K562 (cell line): ENCODE results near the gene NEDD4. TPM values are rescaled to one million over a fixed set of nuclear protein-coding genes. Genes with fewer than 3 reads are reported as not detected.
A peak's percentile ranks its signal among the peaks of the same experiment; 100 is the strongest.

Experiments
- ATAC-seq: fragments of 200-7000 bp; cut with Tn5 transposase; 3 replicates; pipeline ENCODE4 v1.9.1; 2020; ENCODE audit warnings: moderate library complexity
- BruUV-seq: library from RNA; stranded (reverse); fragments of 400-500 nt; replicated peaks from 2 replicates; lab custom pipeline; 2021; lab: Mats Ljungman, UMichigan
- CTCF ChIA-PET: fragments of 300-600 bp; formaldehyde crosslinking; extraction: SDS; loops from one replicate; lab custom pipeline; 2021; ENCODE audit warnings: low intra/inter-chr PET ratio; lab: Yijun Ruan, JAX
- POLR2A ChIA-PET: fragments of 300-600, 350-650 bp; sonication (Branson Sonifier 250); formaldehyde crosslinking; extraction: SDS; loops from one replicate; lab custom pipeline; 2021; ENCODE audit warnings: antibody characterized with exemption, inconsistent platforms; lab: Yijun Ruan, JAX
- DNase-seq, 4 experiments: peaks; one replicate each; pipeline versions ENCODE4 v3.0.0 to v3.0.0-alpha.2; 2011 to 2018; ENCODE audit warnings: low spot score in 3 of 4, mixed read lengths in 3 of 4; ENCODE audit errors: extremely low read depth in 1 of 4
- FAIRE-seq: peaks from 2 replicates; lab custom pipeline; 2011; peaks lifted over from hg19 to GRCh38; lab: Jason Lieb, UNC
- H2AFZ ChIP-seq: 2 replicates; pipeline ENCODE4 v1.6.0; 2011; ENCODE audit warnings: low read depth, low read length, control low read depth, inconsistent platforms
- H3K27ac ChIP-seq: fragments of 200-600 bp; 3 replicates; pipeline ENCODE4 v1.8.0; 2011; ENCODE audit warnings: low read depth, mild to moderate bottlenecking, control low read depth, inconsistent platforms, low read length, moderate library complexity, mixed read lengths; ENCODE audit errors: extremely low read depth
- H3K27me3 ChIP-seq, 2 experiments: fragments of 300-600 bp in 1 of 2; 2 replicates in 1 of 2; 3 replicates in 1 of 2; pipeline versions ENCODE4 v1.6.0 to v1.8.0; 2011; ENCODE audit warnings: inconsistent platforms in 2 of 2, low read length in 2 of 2, mild to moderate bottlenecking in 1 of 2, mixed read lengths in 1 of 2, moderate library complexity in 1 of 2; ENCODE audit not compliant: control insufficient read depth in 2 of 2, insufficient read depth in 2 of 2
- H3K36me3 ChIP-seq: fragments of 300-600 bp; 3 replicates; pipeline ENCODE4 v1.8.0; 2011; ENCODE audit warnings: mild to moderate bottlenecking, low read length, inconsistent platforms; ENCODE audit not compliant: control insufficient read depth, insufficient read depth
- H3K4me1 ChIP-seq, 2 experiments: fragments of 200-600 bp in 1 of 2; replicated peaks in 1 of 2; 2 replicates in 1 of 2; 3 replicates in 1 of 2; pipeline versions ENCODE4 v1.5.1 to v1.8.0; 2011; ENCODE audit warnings: inconsistent platforms in 2 of 2, low read length in 2 of 2, mild to moderate bottlenecking in 1 of 2, mixed read lengths in 1 of 2, moderate library complexity in 1 of 2; ENCODE audit not compliant: control insufficient read depth in 2 of 2, insufficient read depth in 2 of 2
- H3K4me2 ChIP-seq: 2 replicates; pipeline ENCODE4 v1.6.1; 2011; ENCODE audit warnings: low read length, control low read depth, inconsistent platforms, mixed read lengths; ENCODE audit not compliant: insufficient read depth
- H3K4me3 ChIP-seq: fragments of 200-600 bp; sonication (generic), shearing (Covaris generic); 2 replicates; pipeline ENCODE4 v1.5.1; 2016; ENCODE audit warnings: control low read depth, inconsistent platforms
- H3K79me2 ChIP-seq: fragments of 200-600 bp; 3 replicates; pipeline ENCODE4 v1.8.0; 2011; ENCODE audit warnings: low read length, inconsistent platforms; ENCODE audit not compliant: control insufficient read depth, insufficient read depth
- H3K9ac ChIP-seq, 2 experiments: 2 replicates each; pipeline versions ENCODE4 v1.6.0 to v1.6.1; 2011; ENCODE audit warnings: low read depth in 2 of 2, low read length in 2 of 2, control low read depth in 1 of 2, inconsistent platforms in 1 of 2, mild to moderate bottlenecking in 1 of 2, mixed read lengths in 1 of 2; ENCODE audit not compliant: insufficient read depth in 1 of 2
- H3K9me1 ChIP-seq: one replicate; pipeline ENCODE4 v1.6.0; 2011; ENCODE audit warnings: inconsistent platforms, mild to moderate bottlenecking, low read length, moderate library complexity; ENCODE audit not compliant: control insufficient read depth, insufficient read depth
- H3K9me3 ChIP-seq: replicated peaks from 2 replicates; pipeline ENCODE4 v1.5.1; 2011; ENCODE audit warnings: low read depth, low read length, inconsistent platforms; ENCODE audit not compliant: control insufficient read depth, insufficient read depth
- H4K20me1 ChIP-seq: replicated peaks from 2 replicates; pipeline ENCODE4 v1.6.1; 2011; ENCODE audit warnings: low read length, inconsistent platforms, mixed read lengths; ENCODE audit not compliant: control insufficient read depth, insufficient read depth
- C11orf30 ChIP-seq: fragments of 450-650 bp; IDR thresholded peaks from 2 replicates; pipeline ENCODE4 v1.6.1; 2016; ENCODE audit warnings: low read depth, mild to moderate bottlenecking
- CEBPB ChIP-seq: fragments of 450-650 bp; IDR thresholded peaks from 2 replicates; pipeline ENCODE4 v1.6.1; 2016; ENCODE audit warnings: missing genetic modification characterization, missing compliant biosample characterization
- EGR1 ChIP-seq: fragments of 450-650 bp; conservative IDR thresholded peaks from 2 replicates; pipeline ENCODE4 v1.6.1; 2017; ENCODE audit warnings: mild to moderate bottlenecking
- FOXA1 ChIP-seq: fragments of 450-650 bp; IDR thresholded peaks from 2 replicates; pipeline ENCODE4 v1.6.1; 2016; ENCODE audit warnings: mild to moderate bottlenecking, borderline replicate concordance
- FUS ChIP-seq: fragments of 200-400 bp; formaldehyde crosslinking; optimal IDR thresholded peaks from 2 replicates; pipeline ENCODE3; 2017; ENCODE audit warnings: low read depth, low read length
- HDAC8 ChIP-seq: fragments of 450-650 bp; IDR thresholded peaks from 2 replicates; pipeline ENCODE4 v1.6.1; 2016; ENCODE audit warnings: mild to moderate bottlenecking, missing genetic modification characterization, moderate library complexity, missing compliant biosample characterization
- HSF4 ChIP-seq: fragments of 250-450 bp; sonication (Bioruptor Pico); IDR thresholded peaks from 2 replicates; pipeline ENCODE4 v2.1.2; 2022; ENCODE audit warnings: mild to moderate bottlenecking, moderate library complexity, borderline replicate concordance
- KLF13 ChIP-seq: fragments of 450-650 bp; IDR thresholded peaks from 2 replicates; pipeline ENCODE4 v1.6.1; 2016; ENCODE audit warnings: missing genetic modification characterization, low read depth, mild to moderate bottlenecking, missing compliant biosample characterization, moderate library complexity, borderline replicate concordance
- MAFF ChIP-seq: IDR thresholded peaks from 2 replicates; pipeline ENCODE4 v1.6.1; 2012; ENCODE audit warnings: low read length, improper control_type of control experiment
- MEF2D ChIP-seq: conservative IDR thresholded peaks from 2 replicates; pipeline ENCODE4 v1.6.1; 2016; ENCODE audit warnings: low read depth, missing genetic modification characterization, missing compliant biosample characterization
- MEIS2 ChIP-seq: fragments of 450-650 bp; IDR thresholded peaks from 2 replicates; pipeline ENCODE4 v1.6.1; 2014; ENCODE audit warnings: mild to moderate bottlenecking; ENCODE audit not compliant: partially characterized antibody
- PHB ChIP-seq: fragments of 250-450 bp; sonication (Bioruptor Pico); IDR thresholded peaks from 2 replicates; pipeline ENCODE4 v1.5.0; 2021
- TBL1XR1 ChIP-seq, 2 experiments: IDR thresholded peaks; 2 replicates each; pipeline ENCODE4 v1.6.1; 2012; ENCODE audit warnings: improper control_type of control experiment in 2 of 2, low read length in 2 of 2, mild to moderate bottlenecking in 1 of 2
- ZBTB1 ChIP-seq: sonication (generic); formaldehyde crosslinking; IDR thresholded peaks from 2 replicates; pipeline ENCODE4 v1.8.1; 2023; ENCODE audit warnings: missing genetic modification reagents, low read depth, mild to moderate bottlenecking, borderline replicate concordance
- ZSCAN29 ChIP-seq: fragments of 450-650 bp; IDR thresholded peaks from 2 replicates; pipeline ENCODE4 v1.6.1; 2017
- WGBS: fragments of 100-300 bp; shearing (Covaris generic); methylation state at CpG from one replicate; pipeline ENCODE4 v1.1.6; 2016; ENCODE audit warnings: low coverage, mixed read lengths; ENCODE audit not compliant: insufficient coverage; ENCODE audit errors: missing lambda C conversion rate; 5-methylcytosine and 5-hydroxymethylcytosine counted together
- in situ Hi-C: fragments of 300-500 bp; cut with MboI; formaldehyde crosslinking; loops from 4 replicates; pipeline ENCODE4 v1.15.0; 2018; ENCODE audit warnings: inconsistent platforms, mixed read lengths
- intact Hi-C: fragments of 100-400 bp; cut with micrococcal nuclease; formaldehyde crosslinking; loops from 2 replicates; pipeline ENCODE4 v1.14.2; 2022
- polyA plus RNA-seq, 8 experiments: library from polyadenylated mRNA; depleted of rRNA in 4 of 8; stranded (reverse) in 5 of 8; unstranded in 3 of 8; fragments of >200 nt; fragmentation: Nextera tagmentation in 2 of 8; fragmentation: Illumina TruSeq in 1 of 8; extraction: Ambion mirVana in 2 of 8; extraction: Trizol in 1 of 8; gene quantifications; 2 replicates each; pipeline versions ENCODE4 v1.2.1 to v1.2.3, GENCODE V29; 2011 to 2014; ENCODE audit warnings: inconsistent platforms in 1 of 8, missing spikeins in 1 of 8
- total RNA-seq, 7 experiments: library from RNA; depleted of rRNA in 6 of 7; stranded (reverse); fragments of >200 nt in 6 of 7; fragmentation: Illumina TruSeq in 2 of 7; extraction: Trizol in 2 of 7; gene quantifications; 2 replicates each; pipeline versions ENCODE4 v1.2.1 to v1.2.3, GENCODE V29; 2011 to 2021; ENCODE audit warnings: low replicate concordance in 1 of 7
- TF ChIP-seq, protein P1 (sequence below): sonication (generic); formaldehyde crosslinking; IDR thresholded peaks from 2 replicates; pipeline ENCODE4 v1.8.1; 2023; ENCODE audit warnings: mild to moderate bottlenecking, missing genetic modification reagents
- TF ChIP-seq, protein P2 (sequence below): fragments of 250-450 bp; sonication (Bioruptor Pico); IDR thresholded peaks from 2 replicates; pipeline ENCODE4 v1.6.1; 2021; ENCODE audit warnings: mild to moderate bottlenecking
- TF ChIP-seq, protein P3 (sequence below): IDR thresholded peaks from 2 replicates; pipeline ENCODE4 v1.6.1; 2014; ENCODE audit warnings: antibody characterized with exemption
- TF ChIP-seq, protein P4 (sequence below): fragments of 450-650 bp; IDR thresholded peaks from 2 replicates; pipeline ENCODE4 v1.6.1; 2016; ENCODE audit warnings: missing biosample characterization, missing genetic modification characterization

The NEDD4 gene
- total and polyA plus RNA-seq, 9 of the 15 experiments (the other 6 are each of a cell fraction or from before 2014, with no cell fraction given), result 7.2 to 23.7 (median 17.3) TPM

DNA sequence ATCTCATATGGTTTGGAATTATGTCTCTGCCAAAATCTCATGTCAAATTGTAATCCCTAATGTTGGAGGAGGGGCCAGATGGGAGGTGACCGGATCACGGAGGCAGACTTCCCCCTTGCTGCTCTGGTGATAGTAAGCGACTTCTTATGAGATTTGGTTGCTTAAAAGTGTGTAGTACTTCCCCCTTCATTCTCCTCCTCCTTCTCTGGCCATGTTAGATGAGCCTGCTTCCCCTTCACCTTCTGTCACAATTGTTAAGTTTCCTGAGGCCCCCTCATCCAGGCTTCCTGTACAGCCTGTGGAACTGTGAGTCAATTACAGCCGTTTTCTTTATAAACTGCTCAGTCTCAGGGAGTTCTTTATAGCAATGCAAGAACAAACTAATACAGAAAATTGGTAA lies 51.1 kb downstream of the NEDD4 start:
- 41% methylated on average over 4 of the region's 4 CpGs for WGBS
- H4K20me1 ChIP-seq, result no peaks in the 10 kb centered on the region
- H2AFZ ChIP-seq, result no peak overlapping the region; the same call in 1 of the 2 replicates
- ATAC-seq, result no peak
- BruUV-seq, result no TSS peak
- no peak for FAIRE-seq
- no peak for DNase-seq
- H3K4me1 ChIP-seq, result peaks cover 0 to 2% of the 10 kb centered on the region in 2 experiments; a peak in 1 of 5 replicates
- no peaks in the 10 kb centered on the region for H3K36me3 ChIP-seq
- H3K79me2 ChIP-seq, result no peaks in the 10 kb centered on the region
- no peaks in the 10 kb centered on the region for H3K27me3 ChIP-seq
- H3K9me1 ChIP-seq, result no peaks in the 10 kb centered on the region
- in situ Hi-C loops (no loop called here), intact Hi-C loops (no loop called here)
- H3K4me3 ChIP-seq, result no peak overlapping the region
- CTCF ChIA-PET, result no interaction called here
- no peaks in the 10 kb centered on the region for H3K9me3 ChIP-seq
- peak overlapping the region; percentile 41; the same call in 1 of the 3 replicates for H3K27ac ChIP-seq
- H3K4me2 ChIP-seq, result no peak overlapping the region
- no peak for TF ChIP-seq MEIS2
- no peak for TF ChIP-seq ZBTB1 (CRISPR knock-in tag)
- no peak for TF ChIP-seq TBL1XR1 (IDR thresholded peaks at IDR 0.05; ENCODE audit: low read length in 2 of 2)
- no peak for TF ChIP-seq PHB (CRISPR knock-in tag)
- TF ChIP-seq ZSCAN29, result no peak
- TF ChIP-seq, protein P1, sequence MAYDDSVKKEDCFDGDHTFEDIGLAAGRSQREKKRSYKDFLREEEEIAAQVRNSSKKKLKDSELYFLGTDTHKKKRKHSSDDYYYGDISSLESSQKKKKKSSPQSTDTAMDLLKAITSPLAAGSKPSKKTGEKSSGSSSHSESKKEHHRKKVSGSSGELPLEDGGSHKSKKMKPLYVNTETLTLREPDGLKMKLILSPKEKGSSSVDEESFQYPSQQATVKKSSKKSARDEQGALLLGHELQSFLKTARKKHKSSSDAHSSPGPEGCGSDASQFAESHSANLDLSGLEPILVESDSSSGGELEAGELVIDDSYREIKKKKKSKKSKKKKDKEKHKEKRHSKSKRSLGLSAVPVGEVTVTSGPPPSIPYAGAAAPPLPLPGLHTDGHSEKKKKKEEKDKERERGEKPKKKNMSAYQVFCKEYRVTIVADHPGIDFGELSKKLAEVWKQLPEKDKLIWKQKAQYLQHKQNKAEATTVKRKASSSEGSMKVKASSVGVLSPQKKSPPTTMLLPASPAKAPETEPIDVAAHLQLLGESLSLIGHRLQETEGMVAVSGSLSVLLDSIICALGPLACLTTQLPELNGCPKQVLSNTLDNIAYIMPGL (CRISPR knock-in tag), result no peak
- no peak for TF ChIP-seq C11orf30
- TF ChIP-seq HDAC8 (tag), result no peak
- TF ChIP-seq, protein P2, sequence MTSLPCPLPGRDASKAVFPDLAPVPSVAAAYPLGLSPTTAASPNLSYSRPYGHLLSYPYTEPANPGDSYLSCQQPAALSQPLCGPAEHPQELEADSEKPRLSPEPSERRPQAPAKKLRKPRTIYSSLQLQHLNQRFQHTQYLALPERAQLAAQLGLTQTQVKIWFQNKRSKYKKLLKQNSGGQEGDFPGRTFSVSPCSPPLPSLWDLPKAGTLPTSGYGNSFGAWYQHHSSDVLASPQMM (CRISPR knock-in tag), result no peak
- TF ChIP-seq, protein P3, sequence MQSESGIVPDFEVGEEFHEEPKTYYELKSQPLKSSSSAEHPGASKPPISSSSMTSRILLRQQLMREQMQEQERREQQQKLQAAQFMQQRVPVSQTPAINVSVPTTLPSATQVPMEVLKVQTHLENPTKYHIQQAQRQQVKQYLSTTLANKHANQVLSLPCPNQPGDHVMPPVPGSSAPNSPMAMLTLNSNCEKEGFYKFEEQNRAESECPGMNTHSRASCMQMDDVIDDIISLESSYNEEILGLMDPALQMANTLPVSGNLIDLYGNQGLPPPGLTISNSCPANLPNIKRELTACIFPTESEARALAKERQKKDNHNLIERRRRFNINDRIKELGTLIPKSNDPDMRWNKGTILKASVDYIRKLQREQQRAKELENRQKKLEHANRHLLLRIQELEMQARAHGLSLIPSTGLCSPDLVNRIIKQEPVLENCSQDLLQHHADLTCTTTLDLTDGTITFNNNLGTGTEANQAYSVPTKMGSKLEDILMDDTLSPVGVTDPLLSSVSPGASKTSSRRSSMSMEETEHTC, result no peak
- TF ChIP-seq, protein P4, sequence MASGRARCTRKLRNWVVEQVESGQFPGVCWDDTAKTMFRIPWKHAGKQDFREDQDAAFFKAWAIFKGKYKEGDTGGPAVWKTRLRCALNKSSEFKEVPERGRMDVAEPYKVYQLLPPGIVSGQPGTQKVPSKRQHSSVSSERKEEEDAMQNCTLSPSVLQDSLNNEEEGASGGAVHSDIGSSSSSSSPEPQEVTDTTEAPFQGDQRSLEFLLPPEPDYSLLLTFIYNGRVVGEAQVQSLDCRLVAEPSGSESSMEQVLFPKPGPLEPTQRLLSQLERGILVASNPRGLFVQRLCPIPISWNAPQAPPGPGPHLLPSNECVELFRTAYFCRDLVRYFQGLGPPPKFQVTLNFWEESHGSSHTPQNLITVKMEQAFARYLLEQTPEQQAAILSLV (tag), result no peak
- TF ChIP-seq FUS, result no peak
- no peak for TF ChIP-seq KLF13 (tag)
- no peak for TF ChIP-seq MAFF
- no peak for TF ChIP-seq CEBPB (tag)
- TF ChIP-seq EGR1, result no peak
- no peak for TF ChIP-seq HSF4 (CRISPR knock-in tag)
- no peak for TF ChIP-seq FOXA1
- no peak for TF ChIP-seq MEF2D (tag)
- POLR2A ChIA-PET, result no interaction called here
- H3K9ac ChIP-seq, result no peak overlapping the region
